Endometrial microvascular endothelial cells (primary cell): ENCODE measurements around the gene ATAD5. TPM values are rescaled to one million over a fixed set of nuclear protein-coding genes. Genes with fewer than 3 reads are reported as not detected.
"Not testable (repeated sequence)": the region's sequence is repeated elsewhere in the genome, so short reads cannot be mapped to it uniquely, and the experiment has no call there.

Experiments
- in situ Hi-C: cut with HindIII; loops from 2 replicates; pipeline ENCODE4 v1.10.0; 2017; ENCODE audit warnings: low sequenced_read_pairs, low pct_unique_long_range_greater_than_20kb; ENCODE audit errors: inconsistent ontology term
- total RNA-seq: library from RNA; depleted of rRNA; stranded (reverse); fragments of >200 nt; gene quantifications from one replicate; pipeline ENCODE4 v1.2.3, GENCODE V29; 2015; ENCODE audit errors: inconsistent ontology term

ATAD5 gene, protein sequence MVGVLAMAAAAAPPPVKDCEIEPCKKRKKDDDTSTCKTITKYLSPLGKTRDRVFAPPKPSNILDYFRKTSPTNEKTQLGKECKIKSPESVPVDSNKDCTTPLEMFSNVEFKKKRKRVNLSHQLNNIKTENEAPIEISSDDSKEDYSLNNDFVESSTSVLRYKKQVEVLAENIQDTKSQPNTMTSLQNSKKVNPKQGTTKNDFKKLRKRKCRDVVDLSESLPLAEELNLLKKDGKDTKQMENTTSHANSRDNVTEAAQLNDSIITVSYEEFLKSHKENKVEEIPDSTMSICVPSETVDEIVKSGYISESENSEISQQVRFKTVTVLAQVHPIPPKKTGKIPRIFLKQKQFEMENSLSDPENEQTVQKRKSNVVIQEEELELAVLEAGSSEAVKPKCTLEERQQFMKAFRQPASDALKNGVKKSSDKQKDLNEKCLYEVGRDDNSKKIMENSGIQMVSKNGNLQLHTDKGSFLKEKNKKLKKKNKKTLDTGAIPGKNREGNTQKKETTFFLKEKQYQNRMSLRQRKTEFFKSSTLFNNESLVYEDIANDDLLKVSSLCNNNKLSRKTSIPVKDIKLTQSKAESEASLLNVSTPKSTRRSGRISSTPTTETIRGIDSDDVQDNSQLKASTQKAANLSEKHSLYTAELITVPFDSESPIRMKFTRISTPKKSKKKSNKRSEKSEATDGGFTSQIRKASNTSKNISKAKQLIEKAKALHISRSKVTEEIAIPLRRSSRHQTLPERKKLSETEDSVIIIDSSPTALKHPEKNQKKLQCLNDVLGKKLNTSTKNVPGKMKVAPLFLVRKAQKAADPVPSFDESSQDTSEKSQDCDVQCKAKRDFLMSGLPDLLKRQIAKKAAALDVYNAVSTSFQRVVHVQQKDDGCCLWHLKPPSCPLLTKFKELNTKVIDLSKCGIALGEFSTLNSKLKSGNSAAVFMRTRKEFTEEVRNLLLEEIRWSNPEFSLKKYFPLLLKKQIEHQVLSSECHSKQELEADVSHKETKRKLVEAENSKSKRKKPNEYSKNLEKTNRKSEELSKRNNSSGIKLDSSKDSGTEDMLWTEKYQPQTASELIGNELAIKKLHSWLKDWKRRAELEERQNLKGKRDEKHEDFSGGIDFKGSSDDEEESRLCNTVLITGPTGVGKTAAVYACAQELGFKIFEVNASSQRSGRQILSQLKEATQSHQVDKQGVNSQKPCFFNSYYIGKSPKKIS (N-terminal part only)
- 5.9 TPM for total RNA-seq

DNA sequence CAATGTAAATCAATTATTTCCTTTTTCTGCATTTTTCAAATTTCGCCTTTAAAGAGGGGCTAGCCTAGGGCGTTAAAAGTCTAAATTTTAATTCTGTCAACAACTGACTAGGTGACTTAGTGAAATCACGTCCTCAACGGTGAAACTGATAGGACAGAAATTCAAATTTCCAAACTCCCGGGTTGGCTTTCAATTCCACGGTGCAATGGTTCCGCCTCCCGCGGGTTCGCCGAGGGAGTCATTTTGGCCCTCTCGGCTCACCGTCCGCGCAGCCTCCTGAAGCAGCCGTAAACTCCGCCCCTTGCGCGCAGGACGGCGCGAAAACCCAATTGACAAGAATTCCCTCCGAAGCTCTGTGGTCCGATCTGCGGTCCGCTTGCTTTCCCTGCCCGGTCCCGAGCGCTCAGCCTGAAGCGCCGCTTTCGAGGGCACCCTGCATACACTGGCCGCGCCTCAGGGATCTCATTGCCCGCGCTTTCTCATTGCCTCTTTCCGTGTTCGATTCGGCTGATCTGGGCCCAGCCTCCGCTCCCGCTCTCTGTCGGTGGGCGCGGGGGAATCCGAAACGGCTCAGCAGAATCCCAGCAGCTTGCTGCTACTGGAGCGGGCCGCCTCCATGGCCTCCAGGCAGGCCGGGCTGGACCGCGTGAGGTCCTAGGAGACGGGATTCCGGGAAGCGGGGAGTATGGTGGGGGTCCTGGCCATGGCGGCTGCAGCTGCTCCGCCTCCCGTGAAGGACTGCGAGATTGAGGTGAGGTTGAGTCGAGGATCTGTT is at the start of gene ATAD5:
TSS of gene ATAD5 (plus strand) at position 304 of the 775 bp plus-strand sequence. CDS start at position 686, 382 bp downstream.
- in situ Hi-C loops, result no loop called here

DNA sequence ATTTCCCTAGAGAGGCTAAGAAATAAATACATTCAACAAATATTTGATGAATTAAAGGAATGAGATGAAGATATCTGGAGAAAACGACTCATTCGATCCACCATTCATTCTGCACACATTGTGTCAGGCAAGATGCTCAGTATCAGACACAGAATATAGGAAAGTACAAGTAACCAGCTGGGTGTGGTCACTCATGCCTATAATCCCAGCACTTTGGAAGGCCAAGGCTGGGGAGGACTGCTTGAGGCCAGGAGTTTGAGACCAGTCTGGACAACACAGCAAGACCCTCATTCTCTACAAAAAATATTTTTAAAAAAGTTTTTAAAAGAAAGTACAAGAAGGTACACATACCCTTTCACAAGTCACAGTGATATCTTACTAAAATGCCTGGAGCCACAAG is 49.6 kb upstream of the ATAD5 start:
- in situ Hi-C loops, result no loop called here

DNA sequence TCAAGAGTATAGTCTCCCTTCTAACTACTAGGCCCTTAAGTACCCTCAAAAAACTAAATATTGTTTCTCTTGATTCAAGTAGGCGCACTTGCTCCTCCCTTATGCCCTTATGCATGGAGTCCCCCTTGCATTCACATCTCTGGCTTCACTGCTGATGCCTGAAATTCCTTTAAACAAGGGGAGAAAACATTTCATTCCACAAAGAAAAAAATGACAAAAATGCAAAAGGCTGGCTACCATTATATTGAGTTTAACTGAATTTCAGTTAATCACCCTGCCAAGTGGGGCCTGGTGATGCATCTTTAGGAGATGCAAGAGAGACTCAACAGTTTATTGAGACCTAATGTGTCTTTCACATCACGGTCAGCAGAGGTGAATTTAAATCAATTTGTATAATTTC is 42.8 kb upstream of the ATAD5 start:
- in situ Hi-C loops, result no loop called here

DNA sequence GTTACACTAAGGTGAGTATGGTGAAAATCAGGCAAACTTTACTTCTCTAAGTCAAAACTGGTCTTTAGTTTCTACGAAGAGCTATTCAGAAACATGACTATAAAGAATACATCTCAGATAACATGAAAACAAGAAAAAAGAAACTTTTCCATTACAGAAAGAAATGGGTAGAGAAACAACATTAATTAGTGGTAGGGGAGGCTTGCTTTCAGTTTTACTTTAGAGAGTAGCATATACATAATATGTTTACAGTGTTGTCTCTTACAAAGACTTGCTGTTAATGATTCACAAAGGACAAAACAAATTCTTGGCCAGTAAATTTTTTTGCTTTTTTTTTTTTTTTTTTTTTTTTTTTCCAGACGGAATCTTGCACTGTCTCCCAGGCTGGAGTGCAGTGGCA is 41.5 kb upstream of the ATAD5 start:
- in situ Hi-C loops, result no loop called here

DNA sequence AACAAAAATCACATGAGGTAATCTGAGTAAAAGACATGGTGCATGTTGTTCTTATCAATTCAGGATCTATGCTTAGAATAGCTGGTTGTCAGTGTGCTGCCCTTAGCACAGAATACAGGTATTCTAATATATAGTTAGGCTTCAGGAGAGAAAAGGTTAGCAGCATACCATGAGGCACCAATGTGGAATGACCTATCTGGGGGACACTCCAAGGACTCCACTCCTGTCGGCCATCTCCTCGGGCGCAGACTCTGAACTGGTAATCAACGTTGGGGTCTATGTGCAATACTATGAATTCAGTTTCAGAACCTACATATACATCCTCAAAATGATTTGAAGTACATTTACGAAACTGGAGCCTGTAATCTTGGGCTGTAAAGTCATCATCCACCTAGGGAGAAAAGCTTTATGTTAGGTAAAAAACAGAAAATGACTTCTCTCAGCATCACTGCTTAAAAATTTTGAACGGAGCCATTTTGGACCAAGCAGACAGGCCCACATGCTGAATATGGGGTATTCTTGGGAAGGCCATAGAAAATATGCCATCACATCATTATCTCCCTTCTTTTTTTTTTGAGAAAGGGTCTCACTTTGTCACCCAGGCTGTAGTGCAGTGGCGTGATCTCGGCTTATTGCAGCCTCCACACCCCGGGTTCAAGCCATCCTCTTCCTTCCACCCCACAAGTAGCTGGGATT is 38.3 kb upstream of the ATAD5 start:
- in situ Hi-C loops, result no loop called here

DNA sequence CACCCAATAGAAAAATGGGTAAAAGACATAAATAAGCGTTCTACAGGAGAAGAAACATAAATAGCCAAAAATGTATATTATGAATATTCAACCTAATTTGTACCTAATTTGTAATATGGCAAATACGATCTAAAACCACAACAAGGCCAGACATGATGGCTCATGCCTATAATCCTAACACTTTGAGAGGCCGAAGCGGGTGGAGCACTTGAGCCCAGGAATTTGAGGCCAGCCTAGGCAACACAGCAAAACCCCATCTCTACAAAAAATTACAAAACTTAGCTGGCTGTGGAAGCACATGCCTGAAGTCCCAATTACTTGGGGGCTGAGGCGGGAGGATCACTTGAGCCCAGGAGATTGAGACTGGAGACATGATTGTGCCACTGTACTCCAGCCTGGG is 37.4 kb upstream of the ATAD5 start:
- in situ Hi-C loops, result no loop called here

DNA sequence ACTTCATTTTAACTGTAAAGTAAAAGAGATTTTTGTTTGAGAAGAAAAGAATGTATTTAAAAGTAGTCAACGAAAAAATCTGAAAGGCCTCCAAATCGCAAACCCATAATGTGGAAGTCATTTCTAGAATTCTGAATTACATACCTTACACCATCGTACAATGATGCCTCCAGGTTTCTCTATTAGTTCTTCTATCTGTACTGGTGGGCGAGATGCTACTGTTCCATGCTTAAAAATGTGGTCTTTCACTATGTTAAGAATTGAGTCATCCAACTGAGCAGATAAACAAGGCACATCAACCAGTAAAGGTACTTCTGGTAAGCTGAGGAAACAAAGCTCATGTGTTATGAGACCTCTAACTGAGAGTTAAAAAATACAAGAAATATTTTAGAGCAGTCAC is 35.8 kb upstream of the ATAD5 start:
- in situ Hi-C loops, result no loop called here

DNA sequence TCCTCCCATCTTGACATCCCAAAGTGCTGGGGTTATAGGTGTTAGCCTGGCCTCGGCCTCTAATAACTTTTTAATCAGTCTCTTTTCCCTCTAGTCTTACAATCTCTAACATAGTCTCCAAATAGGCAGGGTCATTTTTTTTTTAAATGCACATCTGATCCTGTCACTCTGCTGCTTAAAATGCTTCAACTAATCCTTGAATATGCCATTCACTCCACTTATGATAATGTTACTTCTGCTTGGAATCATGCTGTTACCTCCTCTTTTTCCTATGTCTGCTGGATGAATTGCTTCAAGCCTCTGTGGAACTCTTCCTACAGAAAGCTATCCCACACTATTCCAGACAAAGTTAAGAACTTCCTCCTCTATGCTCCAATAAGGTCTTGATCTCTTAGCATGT is 30.1 kb upstream of the ATAD5 start:
- in situ Hi-C loops, result no loop called here

DNA sequence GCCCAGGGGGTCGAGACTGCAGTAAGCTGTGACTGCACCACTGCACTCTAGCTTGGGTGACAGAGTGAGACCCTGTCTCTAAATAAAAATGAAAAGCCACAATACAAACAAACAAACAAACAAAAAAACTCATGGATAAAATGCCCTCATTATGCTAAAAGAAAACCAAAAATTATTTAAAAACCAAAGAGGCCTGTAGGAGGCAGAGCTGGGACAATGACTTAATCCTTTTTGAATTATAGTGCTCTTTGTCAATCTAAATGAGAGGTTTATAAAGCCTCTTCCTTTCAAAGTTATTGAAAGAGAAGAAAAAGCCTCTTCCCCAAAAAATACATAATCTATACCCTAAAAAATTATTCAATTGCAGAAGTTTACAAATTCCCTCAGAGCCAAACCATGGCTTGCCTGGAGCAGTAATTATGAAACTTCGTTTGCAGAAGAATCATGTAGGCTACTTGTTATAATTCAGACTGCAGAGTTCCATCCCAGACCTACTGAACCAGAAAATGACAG is 25.8 kb upstream of the ATAD5 start:
- in situ Hi-C loops, result no loop called here

DNA sequence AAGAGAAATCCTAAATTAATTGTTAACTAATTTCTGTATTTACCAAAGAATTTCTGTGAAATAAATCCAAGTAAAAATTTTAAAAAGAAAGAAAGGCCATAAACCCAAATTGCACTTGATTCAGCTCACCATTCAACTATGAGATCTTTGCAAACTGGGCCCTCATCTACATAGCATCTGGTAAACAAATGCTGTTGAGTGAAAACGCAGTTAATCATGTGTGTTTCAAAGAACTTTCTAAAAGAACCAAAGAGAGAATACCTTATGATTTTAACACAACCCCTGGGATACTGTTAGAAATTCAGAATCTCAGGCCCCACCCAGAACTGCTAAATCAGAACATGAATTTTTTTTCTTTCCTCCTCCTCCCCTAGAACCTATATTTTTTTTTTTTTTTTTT is 23.9 kb upstream of the ATAD5 start:
- in situ Hi-C loops, result no loop called here

DNA sequence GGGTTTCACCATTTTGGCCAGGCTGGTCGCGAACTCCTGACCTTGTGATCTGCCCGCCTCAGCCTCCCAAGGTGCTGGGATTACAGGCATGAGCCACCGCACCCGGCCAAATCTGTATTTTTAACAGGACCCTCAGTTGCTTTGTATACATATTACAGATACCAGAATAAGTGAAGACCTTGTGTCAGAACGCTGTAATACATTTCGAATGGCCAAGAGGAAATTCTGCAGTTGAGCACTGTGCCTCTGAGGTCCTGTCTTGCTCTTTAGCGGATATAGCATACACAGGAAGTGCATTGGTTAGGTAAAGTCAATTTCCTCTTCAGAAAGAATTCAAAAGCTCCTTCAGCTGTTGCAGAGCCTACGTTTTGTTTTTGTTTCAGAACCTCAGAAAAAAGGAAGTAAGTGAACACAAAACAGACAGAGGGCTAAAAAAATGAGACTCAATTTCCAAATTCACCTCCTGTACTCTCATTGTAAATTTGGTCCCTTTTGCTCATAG is 22.9 kb upstream of the ATAD5 start:
- in situ Hi-C loops, result no loop called here

DNA sequence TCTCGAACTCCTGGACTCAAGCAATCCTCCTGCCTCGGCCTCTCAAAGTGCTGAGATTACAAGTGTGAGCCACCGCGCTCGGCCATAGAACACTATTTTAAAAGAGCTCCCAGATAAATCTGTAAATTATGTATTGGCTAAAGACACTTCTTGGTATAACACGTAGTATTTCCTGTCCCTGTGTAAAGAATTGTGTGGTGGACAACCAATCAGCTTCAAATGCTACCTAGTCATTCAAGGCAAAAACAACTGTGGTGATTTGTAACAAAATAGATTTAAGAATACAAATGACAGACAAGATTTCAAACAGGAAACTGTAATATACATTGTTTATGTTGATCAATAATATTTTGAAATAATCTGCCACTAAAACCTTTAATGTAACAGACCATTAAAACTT is 21.9 kb upstream of the ATAD5 start:
- in situ Hi-C loops, result no loop called here

DNA sequence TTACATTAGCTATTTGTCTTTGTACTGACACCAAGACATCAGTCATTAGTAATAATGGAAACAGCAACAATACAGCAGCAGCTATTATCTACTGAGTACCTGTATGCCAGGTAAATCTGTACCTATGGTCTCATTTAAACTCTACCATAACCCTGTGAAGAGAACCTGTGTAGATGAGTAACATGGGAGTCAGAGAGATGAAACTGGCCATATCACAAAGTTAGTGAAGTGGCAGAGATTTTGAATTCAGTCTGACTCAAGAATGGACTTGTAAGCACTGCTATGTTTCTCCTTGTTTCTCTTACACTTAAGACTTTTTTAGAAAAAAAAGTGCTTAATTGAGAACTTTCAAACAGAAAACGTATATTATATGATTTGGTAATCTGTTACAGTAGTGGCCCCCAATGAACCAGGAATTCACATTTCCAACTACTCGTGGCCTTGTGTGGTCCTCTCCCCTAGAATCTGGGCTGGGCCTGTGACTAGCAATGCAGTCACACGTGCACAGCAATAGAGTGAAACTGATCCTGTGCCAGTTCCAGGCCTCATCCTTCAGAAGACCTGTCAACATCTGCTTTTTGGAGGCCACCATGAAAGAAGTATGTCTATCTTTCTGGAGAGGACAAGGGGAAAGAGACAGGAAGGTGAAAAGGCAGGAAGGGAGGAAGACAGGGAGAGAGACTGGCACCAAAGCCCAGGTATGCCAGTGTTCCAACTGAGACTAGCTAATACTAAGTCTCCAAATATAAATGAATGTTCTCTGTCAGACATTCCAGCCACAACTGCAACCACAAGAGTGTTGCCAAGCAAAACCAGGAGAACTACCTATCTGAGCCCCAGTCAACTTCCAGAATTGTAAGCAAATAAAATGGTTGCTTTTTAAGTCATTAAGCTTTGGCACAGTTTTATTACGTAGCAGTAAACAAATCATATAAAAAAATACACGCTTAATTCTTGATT is 19.3 kb upstream of the ATAD5 start:
- in situ Hi-C loops, result no loop called here

DNA sequence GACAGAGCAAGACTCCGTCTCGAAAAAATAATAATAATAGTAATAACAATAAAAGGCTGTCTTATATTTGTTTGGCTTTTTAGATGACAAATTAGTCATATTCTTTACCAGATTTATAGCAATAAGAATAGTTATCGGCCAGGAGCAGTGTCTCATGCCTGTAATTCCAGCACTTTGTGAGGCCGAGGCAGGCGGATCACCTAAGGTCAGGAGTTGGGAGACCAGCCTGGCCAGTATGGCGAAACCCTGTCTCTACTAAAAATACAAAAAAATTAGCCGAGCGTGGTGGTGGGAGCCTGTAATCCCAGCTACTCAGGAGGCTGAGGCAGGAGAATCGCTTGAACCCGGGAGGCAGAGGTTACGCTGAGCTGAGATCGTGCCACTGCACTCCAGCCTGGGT is 17.5 kb upstream of the ATAD5 start:
- in situ Hi-C loops, result not testable (repeated sequence)

DNA sequence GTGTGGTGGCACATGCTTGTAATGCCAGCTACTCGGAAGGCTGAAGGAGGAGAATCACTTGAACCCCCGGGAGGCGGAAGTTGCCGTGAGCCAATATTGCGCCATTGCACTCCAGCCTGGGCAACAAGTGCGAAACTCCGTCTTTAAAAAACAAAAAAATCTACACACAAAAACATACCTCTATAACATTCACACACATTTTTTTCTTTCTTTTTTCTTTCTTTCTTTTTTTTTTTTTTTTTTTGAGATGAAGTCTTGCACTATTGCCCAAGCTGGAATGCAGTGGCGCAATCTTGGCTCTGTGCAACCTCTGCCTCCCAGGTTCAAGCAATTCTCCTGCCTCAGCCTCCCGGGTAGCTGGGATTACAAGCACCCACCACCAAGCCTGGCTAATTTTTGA is 16.9 kb upstream of the ATAD5 start:
- in situ Hi-C loops, result not testable (repeated sequence)

DNA sequence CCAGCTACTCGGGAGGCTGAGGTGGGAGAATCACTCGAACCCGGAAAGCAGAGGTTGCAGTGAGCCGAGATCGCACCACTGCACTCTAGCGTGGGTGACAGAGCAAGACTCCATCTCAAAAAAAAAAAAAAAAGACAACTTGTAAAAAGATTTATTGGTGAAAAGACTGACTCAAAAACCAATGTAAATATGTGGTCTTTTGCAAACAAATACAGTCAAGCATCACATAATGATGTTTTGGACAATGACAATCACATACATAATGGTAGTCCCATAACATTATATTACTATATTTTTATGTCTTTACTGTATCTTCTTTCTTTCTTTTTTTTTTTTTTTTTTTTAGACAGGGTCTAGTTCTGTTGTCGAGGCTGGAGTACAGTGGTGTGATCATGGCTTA is 15.6 kb upstream of the ATAD5 start:
- in situ Hi-C loops, result no loop called here
